Stimulated activated CD8-positive, alpha-beta memory T cell treated with anti-CD3 and anti-CD28 coated beads, Interleukin-12 subunit alpha, Interleukin-12 subunit beta, amount 100 ng/mL, for 24 hours (primary cell): ENCODE measurements around the gene SORBS2.

ENCODE experiments used
- DNase-seq: peaks from one replicate; pipeline ENCODE4 v3.0.0-alpha.2; 2020; ENCODE audit errors: extremely low read depth

SORBS2 gene

DNA sequence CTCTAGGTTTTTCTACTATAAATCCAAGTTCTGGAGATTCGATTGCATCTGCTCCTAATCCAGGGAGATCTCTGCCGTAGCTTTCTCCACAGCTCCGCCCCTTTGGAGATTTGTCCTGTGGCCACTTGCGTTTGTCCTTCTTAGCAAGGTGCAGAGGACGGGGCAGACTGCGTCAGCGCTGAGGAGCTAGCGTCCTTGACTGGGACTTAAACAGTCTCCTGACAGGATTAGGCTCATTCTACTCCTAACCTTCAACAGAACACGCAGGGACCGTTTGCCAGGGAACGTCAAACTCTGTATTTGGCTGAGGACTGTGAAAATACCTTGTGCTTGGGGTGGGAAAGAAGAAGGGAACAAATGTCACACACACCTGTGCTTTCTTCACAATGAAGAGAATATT lies 38.6 kb downstream of the SORBS2 start:
- DNase-seq: no peak

DNA sequence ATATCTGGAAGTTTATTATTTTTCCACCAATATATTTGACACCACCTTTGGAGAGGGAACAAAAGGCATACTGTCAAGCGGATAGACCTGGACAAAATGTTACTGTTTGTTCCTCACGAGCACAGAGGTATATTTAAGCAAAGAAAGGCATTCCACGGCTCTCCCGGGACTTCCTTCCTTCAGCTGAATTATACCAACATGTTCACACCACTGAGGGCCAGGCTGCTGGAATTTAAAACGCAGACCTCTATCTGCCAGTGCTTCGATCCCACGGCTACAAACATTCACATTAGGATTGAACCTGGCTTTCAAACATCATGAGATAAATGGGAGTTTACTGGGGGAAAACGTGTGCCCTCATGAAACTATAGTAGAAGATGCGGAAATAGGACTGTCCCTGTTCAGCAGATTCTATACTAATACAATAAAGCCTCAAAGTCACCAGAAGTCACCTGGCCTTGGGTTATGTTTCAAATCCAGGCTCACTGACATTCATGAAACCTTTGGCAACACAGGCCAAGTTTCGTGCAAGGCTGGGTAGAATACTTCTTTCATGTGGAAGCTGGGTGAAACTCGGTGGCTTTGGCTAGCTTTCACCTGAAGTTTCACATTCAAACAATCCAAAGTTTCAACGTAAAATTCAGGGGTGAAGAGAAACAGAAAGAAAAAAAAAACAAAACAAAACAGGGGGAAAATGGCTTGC lies 39.5 kb downstream of the SORBS2 start:
- no peak for DNase-seq

DNA sequence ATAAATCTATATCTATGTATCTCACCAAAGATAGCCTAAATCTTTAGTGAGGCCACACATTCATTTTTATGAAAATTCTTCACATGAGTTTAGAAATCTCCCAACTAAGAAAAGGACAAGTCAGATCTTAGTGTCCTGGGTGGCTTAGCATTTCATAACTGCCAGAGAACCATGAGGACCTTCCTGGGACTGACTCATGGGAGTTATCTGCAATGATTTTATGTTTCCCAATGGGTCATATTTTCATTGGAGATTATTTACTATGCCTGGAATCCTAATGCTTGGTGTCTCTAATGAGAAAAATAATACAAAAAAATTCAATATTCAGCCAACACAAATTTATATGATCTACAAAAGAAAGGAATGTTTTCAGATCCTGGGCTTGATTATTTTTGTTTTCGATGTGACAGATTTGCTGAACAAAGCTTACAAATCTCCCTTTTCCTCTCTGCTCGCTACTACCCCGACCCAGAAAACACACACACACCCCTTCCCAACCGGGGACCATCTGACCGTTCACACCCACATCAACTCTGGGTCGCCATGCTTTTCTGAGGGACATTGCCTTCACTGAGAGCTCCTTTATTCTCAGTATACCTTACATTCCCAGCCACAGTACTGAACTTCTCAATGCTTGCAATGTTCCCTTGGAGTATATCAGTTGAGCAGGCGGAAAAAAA lies 40.1 kb downstream of the SORBS2 start:
- DNase-seq: no peak

DNA sequence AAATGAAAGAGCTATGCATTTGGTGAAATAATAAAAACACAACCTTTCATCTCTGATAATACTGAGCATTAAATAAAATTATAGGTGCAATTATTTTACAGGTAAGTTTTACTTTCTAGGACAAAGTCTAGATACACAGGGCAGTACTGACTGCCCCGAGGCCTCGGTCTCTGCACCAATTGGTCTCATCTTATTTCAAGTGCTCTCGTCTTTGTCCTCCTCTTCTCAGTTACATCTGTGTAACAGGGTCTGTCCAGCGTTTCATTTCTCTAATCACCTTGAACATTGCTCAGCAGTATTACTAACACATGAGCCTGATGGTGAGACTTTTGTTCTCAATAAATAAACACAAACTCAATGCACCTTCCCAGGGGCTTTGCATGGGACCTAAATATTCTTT lies 44.5 kb downstream of the SORBS2 start:
- no peak for DNase-seq

- DNase-seq: no peak
These were observed 47.1 kb downstream of the SORBS2 start for GRCh38 chr4:185764876-185765275.

DNA sequence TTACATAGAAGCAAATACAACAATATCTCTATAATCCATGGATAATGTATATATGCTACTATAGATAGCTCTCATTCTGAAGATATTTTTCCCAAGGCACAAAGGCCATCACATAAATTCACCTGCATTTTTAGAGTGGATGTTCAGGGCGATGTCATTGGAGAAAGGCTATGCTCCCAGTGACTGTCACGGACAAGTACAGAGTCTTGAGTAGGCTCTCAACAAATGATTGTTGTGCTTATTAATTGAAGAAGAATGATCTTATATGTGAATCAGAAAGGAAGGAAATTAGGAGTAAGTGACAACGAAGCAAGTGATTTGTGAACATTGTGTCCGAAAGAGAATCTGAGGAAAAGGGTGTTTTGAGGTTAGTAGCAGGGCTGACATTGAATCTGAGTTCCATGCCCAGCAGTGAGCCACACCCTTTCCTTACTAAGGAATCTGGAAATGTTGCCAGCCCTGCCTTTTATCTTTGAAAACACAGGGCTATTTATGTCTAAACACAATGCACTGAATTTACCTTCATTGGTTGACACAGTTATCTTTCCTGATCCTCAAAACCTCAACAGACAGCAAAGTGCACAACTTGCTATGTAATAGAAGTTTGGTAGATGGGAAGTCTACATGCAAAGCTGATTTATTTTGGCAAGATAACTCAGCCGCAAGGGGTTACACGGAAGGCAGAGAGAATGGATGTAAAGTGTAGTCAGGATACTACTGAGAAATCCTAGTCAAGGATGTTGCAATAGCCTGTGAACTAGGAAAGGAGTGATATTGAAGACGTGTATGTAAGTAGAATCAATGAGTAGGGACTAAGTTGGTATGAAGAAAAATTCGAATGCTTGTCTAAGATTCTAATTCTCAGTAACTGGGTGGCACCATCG lies 50.4 kb downstream of the SORBS2 start:
- DNase-seq: no peak

DNA sequence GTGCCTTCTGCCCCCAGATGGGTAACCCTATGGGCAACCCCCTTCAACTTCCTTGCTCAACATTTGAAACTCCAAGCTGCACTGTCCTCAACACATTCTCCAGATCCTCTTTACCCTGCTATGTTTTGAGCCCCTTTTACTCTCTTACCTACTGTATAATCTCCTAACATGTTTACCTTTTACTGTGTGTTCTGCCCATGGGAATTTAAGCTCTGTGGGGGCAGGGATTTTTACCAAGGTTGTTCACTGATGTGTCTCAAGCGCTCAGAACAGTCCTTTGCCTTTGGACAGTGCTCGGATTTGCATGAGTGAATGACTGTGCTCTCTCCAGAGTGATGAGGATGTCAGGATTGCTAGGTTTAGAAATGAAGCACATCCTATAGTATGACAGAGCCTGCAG lies 53.2 kb downstream of the SORBS2 start:
- no peak for DNase-seq

- DNase-seq: no peak
These were observed 56.5 kb downstream of the SORBS2 start for GRCh38 chr4:185755451-185755850.

GRCh38 chr4:185754961-185755360 lies 57.0 kb downstream of the SORBS2 start:
- no peak for DNase-seq

- DNase-seq: no peak
These were observed 59.1 kb downstream of the SORBS2 start for GRCh38 chr4:185752872-185753271.

DNA sequence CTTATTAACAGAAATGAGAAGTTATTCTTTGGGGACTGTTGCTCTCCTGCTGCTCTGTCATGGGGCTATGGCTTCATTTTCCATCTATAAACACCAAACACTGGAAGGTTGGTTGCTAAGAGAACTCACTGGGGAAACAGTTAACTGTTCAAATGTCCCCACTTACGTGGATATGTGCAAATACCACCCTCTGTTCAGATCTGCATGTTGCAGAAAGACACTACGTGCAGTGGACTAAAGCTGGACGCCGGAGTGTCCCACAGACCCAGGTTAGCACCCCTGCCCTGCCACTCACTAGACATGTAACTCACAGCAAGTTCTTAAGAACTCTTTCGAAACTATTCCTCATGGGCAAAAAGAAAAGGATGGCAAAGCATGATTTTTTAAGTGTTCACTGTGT lies 62.1 kb downstream of the SORBS2 start:
- DNase-seq: no peak

DNA sequence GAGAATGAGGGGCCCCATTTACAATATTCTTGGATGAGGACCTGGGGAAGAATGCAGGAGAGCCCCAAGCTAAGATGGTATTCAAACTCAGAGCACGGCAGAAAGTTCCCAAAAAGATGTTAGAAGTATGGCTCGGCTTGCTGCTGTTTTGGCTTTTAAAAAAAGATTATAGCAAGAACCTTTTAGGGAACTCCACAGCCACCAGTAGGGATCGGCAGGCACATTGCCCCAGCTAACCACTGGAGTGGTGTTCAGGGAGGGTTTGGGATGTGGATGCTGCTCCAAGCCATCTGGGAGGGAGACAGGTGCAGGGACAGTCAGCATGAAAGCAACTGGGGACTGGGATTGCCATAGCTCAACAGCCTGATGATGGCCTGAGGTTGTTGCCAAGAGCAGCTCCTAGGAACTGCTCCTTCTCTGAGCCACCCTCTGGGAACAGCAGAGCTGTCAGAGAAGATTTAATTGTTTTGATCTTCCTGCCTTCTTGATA lies 63.0 kb downstream of the SORBS2 start:
- no peak for DNase-seq

DNA sequence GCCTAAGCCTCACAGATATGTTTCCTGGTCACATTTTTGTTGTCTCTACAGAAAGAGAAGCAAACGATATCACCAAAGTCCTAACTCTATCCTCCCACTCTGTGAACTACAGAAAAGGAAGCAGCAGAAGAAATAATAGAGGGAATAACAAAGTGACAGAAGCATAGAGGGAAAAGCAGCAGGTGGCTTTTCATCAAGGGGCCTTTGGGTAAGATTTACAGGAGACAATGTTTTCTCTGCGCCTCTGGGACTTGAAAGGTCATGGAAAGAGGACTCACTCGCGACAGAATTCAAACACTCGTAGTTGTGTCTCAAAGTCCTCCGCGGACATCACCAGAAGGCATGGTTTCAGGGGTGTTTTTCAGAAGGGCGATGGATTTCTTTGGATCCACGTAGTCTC lies 66.1 kb downstream of the SORBS2 start:
- DNase-seq: no peak

GRCh38 chr4:185744946-185745345 lies 67.0 kb downstream of the SORBS2 start:
- no peak for DNase-seq

DNA sequence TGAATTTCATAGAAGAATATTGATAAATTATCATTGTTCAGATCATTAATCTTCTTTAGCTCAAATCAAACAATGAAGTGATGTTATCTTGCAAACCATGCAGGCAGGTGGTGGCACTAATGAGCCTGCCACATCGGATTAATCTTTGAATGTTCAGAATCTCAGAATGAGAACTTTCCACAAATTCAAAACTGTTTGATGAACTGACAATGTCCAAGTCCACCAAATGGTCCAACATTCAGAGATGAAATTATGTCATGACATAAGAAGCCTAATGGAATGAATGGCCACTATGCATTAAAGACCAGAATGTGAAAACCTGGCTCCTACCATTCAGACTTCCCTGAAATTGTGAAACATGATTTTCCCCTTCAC lies 67.5 kb downstream of the SORBS2 start:
- DNase-seq: no peak

DNA sequence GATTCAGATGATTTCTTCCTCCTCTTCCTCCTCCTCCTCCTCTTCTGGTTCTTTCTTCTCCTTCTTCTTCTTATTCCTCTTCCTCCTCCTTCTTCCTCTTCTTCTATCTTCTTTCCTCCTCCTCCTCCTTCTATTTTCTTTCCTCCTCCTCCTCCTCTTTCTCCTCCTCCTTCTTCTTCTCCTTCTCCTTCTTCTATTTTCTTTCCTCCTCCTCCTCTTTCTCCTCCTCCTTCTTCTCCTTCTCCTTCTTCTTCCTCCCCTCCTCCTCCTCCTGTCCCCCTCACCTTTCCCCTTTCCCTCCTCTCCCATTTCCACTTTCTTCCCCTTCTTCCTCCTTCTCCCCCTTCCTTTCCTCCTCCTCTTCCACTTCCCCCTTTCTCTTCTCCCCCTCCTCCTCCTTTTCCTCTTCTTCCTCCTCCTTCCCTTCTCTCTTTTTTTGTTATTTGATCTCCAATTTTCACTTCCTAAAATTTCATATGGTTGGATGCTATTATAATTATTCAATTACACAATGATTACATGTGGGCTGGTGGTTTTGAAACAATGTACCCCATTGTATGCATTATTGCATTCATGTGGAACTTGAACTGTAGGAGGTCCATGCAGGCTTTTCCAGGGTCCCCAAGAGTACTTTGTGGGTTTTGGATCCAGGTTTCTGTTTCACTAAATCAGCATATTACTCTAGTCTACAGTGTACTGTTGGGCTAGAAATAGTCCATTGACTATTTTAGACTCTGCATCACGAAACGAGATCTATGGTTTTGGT lies 68.1 kb downstream of the SORBS2 start:
- DNase-seq: no peak

GRCh38 chr4:185742766-185743165 lies 69.2 kb downstream of the SORBS2 start:
- no peak for DNase-seq

GRCh38 chr4:185741795-185742194 lies 70.2 kb downstream of the SORBS2 start:
- no peak for DNase-seq

GRCh38 chr4:185740471-185740873 lies 71.5 kb downstream of the SORBS2 start:
- no peak for DNase-seq

GRCh38 chr4:185738820-185739219 lies 73.2 kb downstream of the SORBS2 start:
- DNase-seq: no peak

DNA sequence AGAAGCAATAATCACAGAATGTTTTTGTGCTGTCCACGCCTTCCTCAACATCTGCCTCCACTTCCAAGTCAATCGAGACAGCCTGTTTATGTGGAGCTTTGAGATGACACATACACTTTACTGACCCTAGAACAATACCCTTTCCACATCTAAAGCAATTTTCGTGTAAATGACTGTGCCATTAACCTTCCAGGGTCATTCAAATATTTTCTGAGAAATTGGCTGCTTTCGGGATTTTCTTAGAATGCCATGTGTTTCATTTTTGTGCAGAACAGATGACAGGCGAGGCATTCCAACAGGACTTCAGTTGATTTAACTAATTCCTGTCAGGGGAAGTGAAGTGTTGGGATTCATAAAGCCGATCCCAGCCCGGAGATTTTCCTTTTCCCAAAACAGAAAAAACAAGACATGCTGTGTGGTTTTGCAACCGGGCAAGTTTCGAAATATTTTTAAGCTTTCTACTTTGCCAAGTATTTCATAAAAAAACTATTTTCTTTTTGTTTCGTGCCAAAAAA lies 73.9 kb downstream of the SORBS2 start:
- DNase-seq: no peak
